Measurements from ENCODE around the gene FAM222A.

Gene FAM222A

GRCh38 chr12:109760031-109760929 is 46.7 kb downstream of the FAM222A start:
- DNase-seq (ENCODE audit: low read depth), result no peak

- DNase-seq (ENCODE audit: low read depth), result no peak
Observed at GRCh38 chr12:109760930-109761921, 47.6 kb downstream of the FAM222A start.

GRCh38 chr12:109762071-109762672 is 48.5 kb downstream of the FAM222A start:
- DNase-seq (ENCODE audit: low read depth), result no peak

- DNase-seq (ENCODE audit: low read depth), result no peak
Observed at GRCh38 chr12:109762673-109763191, 49.1 kb downstream of the FAM222A start.

DNA sequence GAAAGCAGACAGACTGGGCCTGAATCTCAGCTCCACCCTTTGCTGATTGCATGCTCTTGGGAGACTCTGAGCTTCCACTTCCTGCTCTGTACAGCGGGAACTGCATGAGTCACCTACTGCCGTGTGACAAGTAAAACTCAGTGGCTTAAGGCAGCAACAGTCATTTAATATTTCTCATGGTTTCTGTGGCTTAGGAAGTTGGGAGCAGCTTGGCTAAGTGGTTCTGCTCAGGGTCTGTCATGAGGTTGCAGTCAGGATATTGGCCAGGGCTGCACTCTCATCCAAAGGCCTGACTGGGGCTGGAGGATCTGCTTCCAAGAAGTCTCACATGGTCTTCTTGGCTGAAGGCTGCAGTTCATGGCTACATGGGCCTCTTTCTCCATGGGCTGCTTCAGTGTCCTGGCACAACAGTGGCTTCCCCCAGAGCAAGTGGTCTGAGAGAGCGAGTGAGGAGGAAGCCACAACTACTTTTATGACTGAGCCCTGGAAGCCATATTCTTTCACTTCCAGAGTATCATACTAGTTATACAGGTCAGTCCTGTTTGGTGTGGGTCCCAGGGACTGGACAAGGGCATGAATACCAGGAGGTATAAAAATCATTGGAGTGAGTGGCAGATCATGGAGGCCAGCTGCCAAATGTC is 49.7 kb downstream of the FAM222A start:
- DNase-seq (ENCODE audit: low read depth), result peak; percentile 22

GRCh38 chr12:109764123-109764522 is 50.5 kb downstream of the FAM222A start:
- DNase-seq (ENCODE audit: low read depth), result no peak

GRCh38 chr12:109764776-109765445 is 51.3 kb downstream of the FAM222A start:
- no peak for DNase-seq (ENCODE audit: low read depth)

DNA sequence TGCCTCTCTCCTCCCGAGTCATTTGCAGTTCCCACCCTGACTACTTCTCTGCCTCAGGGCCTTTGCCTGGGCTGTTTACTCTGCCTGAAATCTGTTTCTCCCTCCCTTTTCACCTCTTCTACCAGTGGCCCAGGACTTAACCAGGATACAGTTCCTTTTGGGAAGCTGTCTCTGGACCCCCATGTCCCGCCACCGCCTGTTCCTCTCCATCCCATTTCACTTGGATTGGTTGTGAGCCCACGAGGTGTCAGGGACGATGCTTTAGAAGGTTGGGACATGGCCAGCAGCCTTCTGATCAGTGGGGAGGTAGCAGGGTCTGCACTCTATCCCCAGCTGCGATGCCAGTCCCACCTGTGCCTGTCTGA is 51.8 kb downstream of the FAM222A start:
- no peak for DNase-seq (ENCODE audit: low read depth)

GRCh38 chr12:109766251-109766778 is 52.7 kb downstream of the FAM222A start:
- DNase-seq (ENCODE audit: low read depth), result no peak

GRCh38 chr12:109767456-109767855 is 53.8 kb downstream of the FAM222A start:
- no peak for DNase-seq (ENCODE audit: low read depth)

GRCh38 chr12:109767991-109768900 is 54.6 kb downstream of the FAM222A start:
- DNase-seq (ENCODE audit: low read depth), result no peak

GRCh38 chr12:109768901-109769670 is 55.5 kb downstream of the FAM222A start:
- DNase-seq (ENCODE audit: low read depth), result no peak

DNA sequence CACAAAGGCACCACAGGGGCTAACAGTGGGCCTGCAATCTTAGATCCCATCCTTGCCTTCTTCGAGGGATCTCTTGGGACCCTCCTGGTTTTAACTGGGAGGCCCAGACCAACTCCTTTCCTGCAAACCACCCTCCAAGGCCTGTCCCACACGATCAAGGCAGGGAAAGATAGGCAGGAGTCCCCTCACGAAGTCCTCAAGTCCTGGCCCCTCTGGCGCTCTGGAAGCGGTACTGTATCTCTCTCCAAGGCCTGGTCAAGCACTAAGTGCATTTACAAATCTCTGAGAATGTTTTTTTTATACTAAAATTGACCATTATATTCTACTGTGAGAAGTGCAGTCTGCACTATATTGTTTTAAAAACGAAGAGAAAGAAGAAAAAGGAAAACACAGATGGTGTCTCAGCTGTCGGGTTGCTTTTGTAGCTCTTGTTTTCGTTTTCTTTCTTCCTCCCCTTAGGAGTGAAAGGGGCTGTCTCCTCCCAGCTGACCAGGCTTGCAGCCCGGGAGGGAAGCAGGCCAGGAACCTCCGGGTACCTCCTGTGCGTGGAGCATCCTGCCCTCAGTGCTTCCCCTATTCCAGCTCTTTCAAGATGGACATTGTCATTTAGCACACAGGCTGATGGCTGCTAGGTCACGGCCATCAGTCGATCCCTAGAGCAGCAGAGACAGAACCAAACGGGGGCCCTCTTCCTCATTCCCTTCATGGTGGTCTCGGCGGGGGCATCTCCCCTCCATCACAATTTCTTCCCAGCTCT is 56.7 kb downstream of the FAM222A start:
- no peak for DNase-seq (ENCODE audit: low read depth)

GRCh38 chr12:109770861-109771670 is 57.4 kb downstream of the FAM222A start:
- no peak for DNase-seq (ENCODE audit: low read depth)

DNA sequence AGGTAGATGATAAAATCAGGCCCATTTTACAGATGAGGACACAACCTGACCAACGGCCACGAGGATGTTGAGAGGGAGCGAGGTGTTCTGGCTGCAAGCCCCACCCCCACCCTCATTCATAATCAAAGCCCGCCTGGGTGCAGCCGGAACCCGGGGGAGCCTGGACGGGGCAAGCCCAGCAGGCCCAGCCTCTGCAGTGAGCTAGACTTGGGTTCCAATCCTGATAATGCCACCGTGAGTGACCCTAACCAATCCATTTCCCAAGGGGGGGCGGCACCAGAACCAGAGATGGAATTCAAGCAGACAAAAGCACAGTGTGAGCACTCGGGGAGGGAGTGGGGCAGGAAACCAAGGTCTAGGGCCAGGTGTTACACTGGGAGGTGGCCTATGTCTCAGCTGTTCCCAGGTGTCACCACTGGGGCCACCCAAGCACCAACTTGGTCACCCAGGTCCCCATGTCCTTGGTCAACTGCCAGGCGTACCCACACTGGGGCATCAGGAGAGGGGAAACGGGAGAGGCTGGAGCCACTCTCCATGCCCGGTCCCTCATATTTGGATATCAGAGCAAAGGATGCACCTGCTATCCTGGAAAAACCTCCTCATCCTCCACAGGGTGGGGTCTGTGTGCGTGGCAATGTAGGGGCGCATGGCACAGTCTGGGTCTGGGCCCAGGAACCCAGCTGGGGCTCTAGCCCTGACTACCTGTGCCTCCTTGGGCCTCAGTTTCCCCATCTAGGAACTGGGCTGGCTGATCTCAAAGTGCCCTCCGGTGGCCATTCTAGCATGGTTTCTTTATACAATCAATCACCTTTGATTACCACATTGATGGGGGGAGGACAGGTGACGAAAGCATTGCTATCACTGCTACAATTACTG is 58.4 kb downstream of the FAM222A start:
- no peak for DNase-seq (ENCODE audit: low read depth)

GRCh38 chr12:109772622-109773321 is 59.1 kb downstream of the FAM222A start:
- DNase-seq (ENCODE audit: low read depth), result no peak
